ENCODE results near the gene UNC13C. TPM values are rescaled to one million over a fixed set of nuclear protein-coding genes. Genes with fewer than 3 reads are reported as not detected.

UNC13C gene
- under 0.01 TPM in 1 of 2 replicates, not detected in the other for total RNA-seq

GRCh38 chr15:53978253-53978906, at the start of gene UNC13C:
Gene UNC13C, plus strand, starts transcription at chr15:53978441. Its CDS starts 34,463 bp downstream, at chr15:54012904.

Other genes with a start within 250 kb of the UNC13C start
- not detected in 2 replicates for gene WDR72, start 218.8 kb upstream of the UNC13C start, total RNA-seq

Data from pericardium fibroblast (primary cell).